T-cell (primary cell): ENCODE results near the gene ZFAND3. TPM values are rescaled to one million over a fixed set of nuclear protein-coding genes. Genes with fewer than 3 reads are reported as not detected.

Experiments
- ATAC-seq, 4 experiments: fragments of 200-7000 bp in 3 of 4; fragments of 150-1000 bp in 1 of 4; cut with Tn5 transposase; replicated peaks in 1 of 4; 1 replicate in 3 of 4; 2 replicates in 1 of 4; pipeline ENCODE4 v1.10.0; 2021; ENCODE audit warnings: moderate library complexity in 3 of 4, mild to moderate bottlenecking in 2 of 4, moderate number of reproducible peaks in 1 of 4
- CTCF ChIA-PET, 2 donors: fragments of 300-600 bp; sonication (Branson Sonifier 250); formaldehyde crosslinking; loops; one replicate each; lab custom pipeline; 2022; ENCODE audit warnings: antibody characterized with exemption in 2 of 2; lab: Charles Lee
- POLR2A ChIA-PET, 2 donors: fragments of 300-600 bp; sonication (Branson Sonifier 250); formaldehyde crosslinking; loops; one replicate each; lab custom pipeline; 2022; ENCODE audit warnings: antibody characterized with exemption in 2 of 2; lab: Charles Lee
- DNase-seq, 35 experiments: peaks; one replicate each; pipeline versions ENCODE4 v3.0.0 to v3.0.0-alpha.2; 2013 to 2023
- H3K27ac ChIP-seq: one replicate; pipeline ENCODE4 v1.5.1; 2013; ENCODE audit warnings: low read length
- H3K27me3 ChIP-seq, 2 experiments: replicated peaks in 1 of 2; 1 replicate in 1 of 2; 2 replicates in 1 of 2; pipeline versions ENCODE4 v1.6.1 to v1.7.0; 2013; ENCODE audit warnings: low read length in 1 of 2, mixed read lengths in 1 of 2; ENCODE audit not compliant: control insufficient read depth in 2 of 2, insufficient read depth in 2 of 2; ENCODE audit errors: extremely low read depth in 1 of 2
- H3K36me3 ChIP-seq, 2 donors: 1 replicate in 1 of 2; 2 replicates in 1 of 2; pipeline versions ENCODE4 v1.6.1 to v1.7.0; 2013; ENCODE audit warnings: low read length in 1 of 2; ENCODE audit not compliant: control insufficient read depth in 2 of 2, insufficient read depth in 1 of 2; ENCODE audit errors: extremely low read depth in 1 of 2
- H3K4me1 ChIP-seq, 2 experiments: 1 replicate in 1 of 2; 2 replicates in 1 of 2; pipeline versions ENCODE4 v1.6.1 to v1.7.0; 2013; ENCODE audit warnings: low read length in 2 of 2, mixed read lengths in 1 of 2; ENCODE audit not compliant: insufficient read depth in 2 of 2, control insufficient read depth in 1 of 2; ENCODE audit errors: extremely low read depth in 1 of 2
- H3K4me3 ChIP-seq, 2 donors: 1 replicate in 1 of 2; 2 replicates in 1 of 2; pipeline versions ENCODE4 v1.5.1 to v1.7.0; 2013; ENCODE audit warnings: mild to moderate bottlenecking in 2 of 2, low read length in 1 of 2, moderate library complexity in 1 of 2; ENCODE audit not compliant: control insufficient read depth in 1 of 2; ENCODE audit errors: extremely low read depth in 1 of 2
- H3K9me3 ChIP-seq: 2 replicates; pipeline ENCODE4 v1.7.0; 2013
- H3K27ac Mint-ChIP-seq, 2 donors: one replicate each; pipeline ENCODE4 v1.8.0; 2020 to 2021; ENCODE audit warnings: mild to moderate bottlenecking in 2 of 2, mixed read lengths in 2 of 2
- H3K27me3 Mint-ChIP-seq, 2 donors: one replicate each; pipeline ENCODE4 v1.8.0; 2021 to 2022; ENCODE audit warnings: mixed read lengths in 2 of 2
- H3K36me3 Mint-ChIP-seq: one replicate; pipeline ENCODE4 v1.8.0; 2021; ENCODE audit warnings: mixed read lengths
- H3K4me1 Mint-ChIP-seq, 3 donors: one replicate each; pipeline ENCODE4 v1.8.0; 2020 to 2022; ENCODE audit warnings: mixed read lengths in 3 of 3, mild to moderate bottlenecking in 1 of 3
- H3K4me3 Mint-ChIP-seq, 3 donors: one replicate each; pipeline ENCODE4 v1.8.0; 2020 to 2022; ENCODE audit warnings: mild to moderate bottlenecking in 3 of 3, mixed read lengths in 3 of 3, moderate library complexity in 3 of 3
- H3K9me3 Mint-ChIP-seq, 3 donors: one replicate each; pipeline ENCODE4 v1.8.0; 2020 to 2022; ENCODE audit warnings: mixed read lengths in 3 of 3
- WGBS: methylation state at CpG from one replicate; pipeline ENCODE4 v1.1.5; 2013; ENCODE audit warnings: missing lambda C conversion rate; ENCODE audit not compliant: insufficient coverage; 5-methylcytosine and 5-hydroxymethylcytosine counted together
- total RNA-seq, 35 experiments: library from RNA in 6 of 35; stranded (reverse) in 6 of 35; fragments of 120-200 nt in 1 of 35; gene quantifications; one replicate each; pipeline versions ENCODE4 v1.2.1 to v1.2.4 and lab custom pipeline; 2013 to 2026

The ZFAND3 gene
- total RNA-seq, 5 donors from 2014 or later (not counting 1 experiment from before 2014, with no cell fraction given), result 35.6 to 59.3 (median 36.4) TPM

DNA sequence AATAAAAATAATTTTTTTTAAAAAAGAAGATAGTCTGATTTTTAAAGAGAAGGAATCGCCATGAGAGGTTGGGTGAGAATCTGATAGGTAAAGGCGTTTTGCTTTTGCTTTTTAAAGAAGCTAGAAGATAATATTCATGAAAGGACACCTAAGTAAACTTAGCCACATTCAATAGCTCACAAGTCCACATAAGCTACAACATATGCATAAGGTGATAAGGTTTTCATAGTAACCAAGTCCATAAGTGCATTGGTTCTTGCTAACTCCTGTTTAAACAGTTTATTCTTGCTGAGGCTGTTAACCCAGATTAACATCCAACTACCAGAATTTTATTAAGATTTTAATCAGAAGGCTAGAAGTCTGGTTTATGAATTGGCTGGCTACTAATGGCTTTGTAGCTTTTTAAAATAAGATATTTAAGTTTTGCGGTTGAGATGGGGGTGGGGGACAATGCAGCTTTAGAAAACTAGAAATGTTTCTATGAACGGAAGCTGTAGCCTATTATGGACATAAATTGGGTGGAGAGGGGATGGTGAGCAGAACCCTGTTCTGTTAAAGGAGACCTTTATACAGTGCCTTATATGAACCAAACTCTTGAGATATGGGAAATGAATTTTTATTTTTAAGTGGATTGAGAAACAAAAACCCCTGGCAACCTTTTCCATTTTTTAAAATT is 235.1 kb downstream of the ZFAND3 start:
- H3K27ac ChIP-seq, result no peak overlapping the region
- H3K27me3 ChIP-seq, result no peaks in the 10 kb centered on the region
- no peak overlapping the region for H3K4me3 ChIP-seq
- Mint-ChIP-seq H3K4me3 (no peak overlapping the region), H3K36me3 (no peaks in the 10 kb centered on the region), H3K4me1 (peaks cover 59 to 68% (median 61%) of the 10 kb centered on the region in 3 donors), H3K9me3 (no peaks in the 10 kb centered on the region), H3K27ac (no peak overlapping the region), H3K27me3 (no peaks in the 10 kb centered on the region)
- no peak for ATAC-seq
- POLR2A ChIA-PET, result no interaction called here
- peaks cover 0 to 7% of the 10 kb centered on the region in 2 experiments for H3K4me1 ChIP-seq
- H3K9me3 ChIP-seq, result no peaks in the 10 kb centered on the region
- no peaks in the 10 kb centered on the region for H3K36me3 ChIP-seq
- no CpG with 5 or more reads among the region's 4 CpGs for WGBS
- no peak for DNase-seq
- CTCF ChIA-PET, result interaction anchor here in 1 of 2 donors (0.9 kb wide), 1 partner anchor 22 kb away, joined by 3 read pairs; no protein-coding TSS in a partner anchor

DNA sequence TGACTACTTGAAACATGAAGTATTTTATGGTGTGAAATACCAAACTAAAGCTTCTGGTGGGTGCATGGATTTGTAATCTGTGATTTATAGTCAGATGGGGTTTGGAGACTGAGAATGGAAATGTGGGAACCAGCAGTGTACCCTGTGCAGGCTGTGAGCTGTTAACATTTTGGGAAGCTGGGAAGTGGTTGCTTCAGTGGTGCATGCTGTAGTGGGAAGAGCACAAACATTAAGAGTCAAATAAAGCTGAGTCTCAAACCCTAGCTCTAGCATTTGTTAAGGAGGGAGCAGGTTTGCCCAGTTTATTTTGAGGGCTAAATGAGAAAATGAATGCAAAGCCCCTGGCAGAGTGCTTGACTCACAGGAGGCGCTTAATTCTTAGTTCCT is 235.7 kb downstream of the ZFAND3 start:
- no peaks in the 10 kb centered on the region for H3K36me3 Mint-ChIP-seq
- H3K9me3 ChIP-seq, result no peaks in the 10 kb centered on the region
- no peak overlapping the region for H3K4me3 ChIP-seq
- no peaks in the 10 kb centered on the region for H3K27me3 ChIP-seq
- no peak overlapping the region for H3K27ac Mint-ChIP-seq
- no peak overlapping the region for H3K27ac ChIP-seq
- H3K4me1 ChIP-seq, result peaks cover 0 to 7% of the 10 kb centered on the region in 2 experiments
- no CpG with 5 or more reads among the region's 1 CpG for WGBS
- peaks cover 58 to 63% (median 59%) of the 10 kb centered on the region in 3 donors for H3K4me1 Mint-ChIP-seq
- no peaks in the 10 kb centered on the region for H3K36me3 ChIP-seq
- CTCF ChIA-PET, result interaction anchor here in 1 of 2 donors (0.9 kb wide), 1 partner anchor 22 kb away, joined by 3 read pairs; no protein-coding TSS in a partner anchor
- no peak overlapping the region for H3K4me3 Mint-ChIP-seq
- H3K27me3 Mint-ChIP-seq, result no peaks in the 10 kb centered on the region
- ATAC-seq (no peak), DNase-seq (no peak)
- POLR2A ChIA-PET, result no interaction called here
- no peaks in the 10 kb centered on the region for H3K9me3 Mint-ChIP-seq

DNA sequence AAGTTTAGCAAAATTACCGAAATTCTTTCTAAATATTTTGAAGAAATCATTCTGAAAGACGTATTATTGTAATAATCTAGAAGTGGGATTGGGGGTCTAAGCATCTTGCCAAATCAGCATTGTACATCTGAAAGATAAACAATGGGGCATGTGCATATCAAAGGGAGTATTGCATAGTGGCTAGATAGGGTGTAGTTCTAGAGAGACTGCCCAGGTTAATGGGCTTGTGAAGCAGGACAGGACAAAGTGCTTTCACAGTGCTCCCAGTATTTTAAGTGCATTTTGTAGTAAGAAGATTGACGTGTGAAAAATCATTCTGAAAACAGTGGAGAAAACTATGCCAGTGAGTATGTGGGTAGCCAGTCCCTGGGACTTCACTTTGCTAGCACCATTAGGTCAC is 236.8 kb downstream of the ZFAND3 start:
- Histone ChIP-seq H3K27me3 (no peaks in the 10 kb centered on the region), H3K27ac (no peak overlapping the region), H3K4me3 (no peak overlapping the region), H3K36me3 (no peaks in the 10 kb centered on the region), H3K4me1 (peaks cover 0 to 7% of the 10 kb centered on the region in 2 experiments), H3K9me3 (no peaks in the 10 kb centered on the region)
- Mint-ChIP-seq H3K36me3 (peaks cover 6% of the 10 kb centered on the region), H3K27me3 (no peaks in the 10 kb centered on the region), H3K27ac (no peak overlapping the region), H3K4me3 (no peak overlapping the region), H3K9me3 (no peaks in the 10 kb centered on the region), H3K4me1 (peaks cover 47 to 56% (median 50%) of the 10 kb centered on the region in 3 donors)
- ChIA-PET CTCF (interaction anchor here in 1 of 2 donors (0.6 kb wide), 1 partner anchor 817 kb away, joined by 3 read pairs; no protein-coding TSS in a partner anchor), POLR2A (no interaction called here)
- ATAC-seq, result no peak
- WGBS, result 94% methylated on average over 2 of the region's 3 CpGs
- DNase-seq, result no peak

DNA sequence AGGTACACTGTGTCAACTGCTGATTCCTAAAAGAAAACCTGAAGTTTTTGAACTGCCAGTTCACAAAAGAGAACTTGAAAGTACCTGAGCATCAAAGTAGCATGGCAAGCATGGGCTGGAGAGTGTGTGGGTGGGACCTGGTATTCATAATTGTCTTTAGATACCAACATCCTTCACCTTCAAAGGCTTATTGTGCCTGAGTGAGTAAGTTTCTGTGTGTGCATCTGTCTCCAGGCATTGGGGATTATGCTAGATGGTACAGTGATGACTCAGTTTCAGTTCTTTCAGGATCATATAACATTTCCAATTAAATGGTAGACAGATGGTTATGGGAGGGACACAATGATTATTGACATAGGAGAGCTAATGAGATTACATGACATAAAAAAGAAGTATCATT is 238.5 kb downstream of the ZFAND3 start:
- no peaks in the 10 kb centered on the region for H3K9me3 Mint-ChIP-seq

DNA sequence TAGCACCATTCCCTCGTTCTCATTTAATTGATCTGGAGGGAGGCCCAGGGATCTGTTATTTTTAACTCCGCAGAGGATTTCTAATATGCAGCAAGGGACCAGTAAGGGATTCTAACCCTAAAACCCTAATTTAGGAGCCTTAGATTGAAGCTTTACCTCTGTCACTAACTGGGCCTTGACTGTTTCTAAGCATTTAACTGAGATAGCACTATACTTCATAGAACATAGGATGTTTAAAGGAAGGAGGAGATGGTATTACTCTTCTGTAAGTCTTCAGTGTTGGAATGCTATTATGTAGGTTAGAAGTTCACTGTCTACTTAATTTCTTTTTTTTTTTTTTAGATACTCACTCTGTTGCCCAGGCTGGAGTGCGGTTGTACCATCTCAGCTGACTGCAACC is 242.5 kb downstream of the ZFAND3 start:
- ATAC-seq (no peak), DNase-seq (no peak)
- Histone ChIP-seq H3K4me1 (peaks cover 0 to 7% of the 10 kb centered on the region in 2 experiments), H3K4me3 (no peak overlapping the region), H3K27ac (no peak overlapping the region), H3K9me3 (no peaks in the 10 kb centered on the region), H3K27me3 (no peaks in the 10 kb centered on the region), H3K36me3 (peaks cover 3 to 24% of the 10 kb centered on the region in 2 donors)
- Mint-ChIP-seq H3K36me3 (peaks cover 58% of the 10 kb centered on the region), H3K4me3 (no peak overlapping the region), H3K4me1 (peaks cover 24 to 33% (median 25%) of the 10 kb centered on the region in 3 donors), H3K27ac (no peak overlapping the region), H3K9me3 (no peaks in the 10 kb centered on the region), H3K27me3 (no peaks in the 10 kb centered on the region)
- WGBS, result 100% methylated on average over 1 of the region's 3 CpGs
- ChIA-PET POLR2A (interaction anchor here in 1 of 2 donors (0.7 to 0.8 kb wide), 2 partner anchors 10 to 168 kb away, joined by 4 to 5 read pairs; no protein-coding TSS in a partner anchor), CTCF (no interaction called here)

More for the DNA sequence above, 238.5 kb downstream of the ZFAND3 start:
- Histone ChIP-seq H3K27ac (no peak overlapping the region), H3K4me3 (no peak overlapping the region), H3K9me3 (no peaks in the 10 kb centered on the region), H3K36me3 (peaks cover 0 to 11% of the 10 kb centered on the region in 2 donors), H3K27me3 (no peaks in the 10 kb centered on the region), H3K4me1 (peaks cover 0 to 7% of the 10 kb centered on the region in 2 experiments)
- Mint-ChIP-seq H3K27me3 (no peaks in the 10 kb centered on the region), H3K4me3 (no peak overlapping the region), H3K36me3 (peaks cover 23% of the 10 kb centered on the region), H3K27ac (peak overlapping the region in 1 of 2 donors; percentile 6), H3K4me1 (peaks cover 38 to 44% (median 40%) of the 10 kb centered on the region in 3 donors)
- ATAC-seq (peak; percentile 45 to 83 (median 55)), DNase-seq (peak in 11 of 35 experiments; percentile 1 to 31 (median 10))
- CTCF ChIA-PET, result no interaction called here
- POLR2A ChIA-PET, result no interaction called here

DNA sequence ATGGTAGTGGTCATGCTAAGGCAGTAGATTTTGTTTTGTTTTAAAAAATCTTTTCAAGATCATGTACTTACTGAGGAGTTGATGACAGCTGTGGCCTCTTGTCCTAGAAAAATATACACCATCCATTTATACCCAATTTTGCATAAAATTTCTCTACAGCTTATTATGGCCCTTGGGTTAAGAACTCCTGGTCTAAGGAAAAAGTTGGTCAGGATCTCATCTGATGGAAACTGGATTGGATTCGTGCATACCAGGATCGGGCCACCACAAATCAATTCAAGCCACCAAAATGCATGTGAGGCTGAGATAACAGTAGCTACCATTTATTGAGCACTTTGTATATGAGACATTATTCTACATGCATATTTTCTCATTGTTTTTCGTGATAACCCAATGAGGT is 244.4 kb downstream of the ZFAND3 start:
- Mint-ChIP-seq H3K4me1 (peaks cover 18 to 22% (median 22%) of the 10 kb centered on the region in 3 donors), H3K9me3 (no peaks in the 10 kb centered on the region), H3K36me3 (peaks cover 60% of the 10 kb centered on the region), H3K27ac (no peak overlapping the region), H3K4me3 (no peak overlapping the region), H3K27me3 (no peaks in the 10 kb centered on the region)
- no peak for DNase-seq
- Histone ChIP-seq H3K4me3 (no peak overlapping the region), H3K36me3 (peaks cover 3 to 24% of the 10 kb centered on the region in 2 donors), H3K27ac (no peak overlapping the region), H3K9me3 (no peaks in the 10 kb centered on the region), H3K4me1 (no peaks in the 10 kb centered on the region), H3K27me3 (no peaks in the 10 kb centered on the region)
- no peak for ATAC-seq
- CTCF ChIA-PET, result interaction anchor here in 1 of 2 donors (1.2 kb wide), 1 partner anchor 9 kb away, joined by 3 read pairs; no protein-coding TSS in a partner anchor
- POLR2A ChIA-PET, result no interaction called here
- WGBS, result no CpG with 5 or more reads among the region's 3 CpGs
